ENCODE data around the gene LCP2. TPM values are rescaled to one million over a fixed set of nuclear protein-coding genes. Genes with fewer than 3 reads are reported as not detected.

Gene LCP2
- total and polyA plus RNA-seq, 10 of the 15 experiments (the other 5 are each of a cell fraction or from before 2014, with no cell fraction given) = 8.0 to 50.5 (median 20.6) TPM

GRCh38 chr5:170289764-170290163 lies 7.8 kb downstream of the LCP2 start (continued):
- no peak for TF ChIP-seq ZBTB11 (CRISPR knock-in tag; IDR thresholded peaks at IDR 0.05)
- no peak for TF ChIP-seq RELA (IDR thresholded peaks at IDR 0.05; ENCODE audit: borderline replicate concordance, partially characterized antibody)
- TF ChIP-seq YBX1 (IDR thresholded peaks at IDR 0.05) = no peak
- no peak for TF ChIP-seq CBX3 (IDR thresholded peaks at IDR 0.05; ENCODE audit: borderline replicate concordance, low read depth)
- no peak for TF ChIP-seq KAT2A (conservative IDR thresholded peaks at IDR 0.05; ENCODE audit: control insufficient read depth, low read depth, low read length)
- no peak for TF ChIP-seq SMC3 (IDR thresholded peaks at IDR 0.05; ENCODE audit: borderline replicate concordance, low read length)
- TF ChIP-seq BHLHE40 (IDR thresholded peaks at IDR 0.05; ENCODE audit: borderline replicate concordance in 1 of 2, low read depth in 2 of 2, low read length in 1 of 2) = no peak
- TF ChIP-seq, protein P1, sequence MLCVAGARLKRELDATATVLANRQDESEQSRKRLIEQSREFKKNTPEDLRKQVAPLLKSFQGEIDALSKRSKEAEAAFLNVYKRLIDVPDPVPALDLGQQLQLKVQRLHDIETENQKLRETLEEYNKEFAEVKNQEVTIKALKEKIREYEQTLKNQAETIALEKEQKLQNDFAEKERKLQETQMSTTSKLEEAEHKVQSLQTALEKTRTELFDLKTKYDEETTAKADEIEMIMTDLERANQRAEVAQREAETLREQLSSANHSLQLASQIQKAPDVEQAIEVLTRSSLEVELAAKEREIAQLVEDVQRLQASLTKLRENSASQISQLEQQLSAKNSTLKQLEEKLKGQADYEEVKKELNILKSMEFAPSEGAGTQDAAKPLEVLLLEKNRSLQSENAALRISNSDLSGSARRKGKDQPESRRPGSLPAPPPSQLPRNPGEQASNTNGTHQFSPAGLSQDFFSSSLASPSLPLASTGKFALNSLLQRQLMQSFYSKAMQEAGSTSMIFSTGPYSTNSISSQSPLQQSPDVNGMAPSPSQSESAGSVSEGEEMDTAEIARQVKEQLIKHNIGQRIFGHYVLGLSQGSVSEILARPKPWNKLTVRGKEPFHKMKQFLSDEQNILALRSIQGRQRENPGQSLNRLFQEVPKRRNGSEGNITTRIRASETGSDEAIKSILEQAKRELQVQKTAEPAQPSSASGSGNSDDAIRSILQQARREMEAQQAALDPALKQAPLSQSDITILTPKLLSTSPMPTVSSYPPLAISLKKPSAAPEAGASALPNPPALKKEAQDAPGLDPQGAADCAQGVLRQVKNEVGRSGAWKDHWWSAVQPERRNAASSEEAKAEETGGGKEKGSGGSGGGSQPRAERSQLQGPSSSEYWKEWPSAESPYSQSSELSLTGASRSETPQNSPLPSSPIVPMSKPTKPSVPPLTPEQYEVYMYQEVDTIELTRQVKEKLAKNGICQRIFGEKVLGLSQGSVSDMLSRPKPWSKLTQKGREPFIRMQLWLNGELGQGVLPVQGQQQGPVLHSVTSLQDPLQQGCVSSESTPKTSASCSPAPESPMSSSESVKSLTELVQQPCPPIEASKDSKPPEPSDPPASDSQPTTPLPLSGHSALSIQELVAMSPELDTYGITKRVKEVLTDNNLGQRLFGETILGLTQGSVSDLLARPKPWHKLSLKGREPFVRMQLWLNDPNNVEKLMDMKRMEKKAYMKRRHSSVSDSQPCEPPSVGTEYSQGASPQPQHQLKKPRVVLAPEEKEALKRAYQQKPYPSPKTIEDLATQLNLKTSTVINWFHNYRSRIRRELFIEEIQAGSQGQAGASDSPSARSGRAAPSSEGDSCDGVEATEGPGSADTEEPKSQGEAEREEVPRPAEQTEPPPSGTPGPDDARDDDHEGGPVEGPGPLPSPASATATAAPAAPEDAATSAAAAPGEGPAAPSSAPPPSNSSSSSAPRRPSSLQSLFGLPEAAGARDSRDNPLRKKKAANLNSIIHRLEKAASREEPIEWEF (IDR thresholded peaks at IDR 0.05; ENCODE audit: insufficient replicate concordance, low read depth, low read length) = no peak
- TF ChIP-seq ZNF24 (IDR thresholded peaks at IDR 0.05) = no peak
- TF ChIP-seq NFYB (IDR thresholded peaks at IDR 0.05; ENCODE audit: insufficient read depth, low read depth, low read length) = no peak
- no peak for TF ChIP-seq BMI1 (IDR thresholded peaks at IDR 0.05; ENCODE audit: borderline replicate concordance)
- no peak for TF ChIP-seq PML (IDR thresholded peaks at IDR 0.05; ENCODE audit: low read length)
- TF ChIP-seq KLF5 (IDR thresholded peaks at IDR 0.05; ENCODE audit: partially characterized antibody) = no peak
